GM23248 (cell line): Measurements from ENCODE around the gene SOX30.

Experiments
- EZH2 ChIP-seq: fragments of 200-600 bp; sonication (generic); IDR thresholded peaks from 2 replicates; pipeline ENCODE4 v1.6.1; 2018; ENCODE audit warnings: antibody characterized with exemption, mild to moderate bottlenecking; ENCODE audit not compliant: insufficient read depth, poor library complexity, severe bottlenecking
- EZH2phosphoT487 ChIP-seq: fragments of 200-600 bp; sonication (generic); IDR thresholded peaks from 2 replicates; pipeline ENCODE4 v1.6.1; 2018; ENCODE audit warnings: antibody characterized with exemption, moderate library complexity, mild to moderate bottlenecking, low read depth; ENCODE audit not compliant: insufficient read depth

GRCh38 chr5:157590478-157590877, 61.8 kb downstream of the SOX30 start:
- TF ChIP-seq EZH2 (no peak), EZH2phosphoT487 (no peak)
